Body of pancreas (tissue), 4 donors: Measurements from ENCODE around the gene TNFRSF18.

Experiments
- POLR2A ChIP-seq, 3 donors: fragments of 450-650 bp; IDR thresholded peaks; one replicate each; pipeline ENCODE4 v1.6.1; 2016; ENCODE audit warnings: antibody characterized with exemption in 3 of 3, mild to moderate bottlenecking in 2 of 3
- TF ChIP-seq, protein P1 (sequence below), 7 experiments: fragments of 450-650 bp in 4 of 7; fragments of 200-600 bp in 3 of 7; sonication (generic) in 3 of 7; IDR thresholded peaks; one replicate each; pipeline ENCODE4 v1.5.1; 2016 to 2019; ENCODE audit warnings: antibody characterized with exemption in 7 of 7

DNA sequence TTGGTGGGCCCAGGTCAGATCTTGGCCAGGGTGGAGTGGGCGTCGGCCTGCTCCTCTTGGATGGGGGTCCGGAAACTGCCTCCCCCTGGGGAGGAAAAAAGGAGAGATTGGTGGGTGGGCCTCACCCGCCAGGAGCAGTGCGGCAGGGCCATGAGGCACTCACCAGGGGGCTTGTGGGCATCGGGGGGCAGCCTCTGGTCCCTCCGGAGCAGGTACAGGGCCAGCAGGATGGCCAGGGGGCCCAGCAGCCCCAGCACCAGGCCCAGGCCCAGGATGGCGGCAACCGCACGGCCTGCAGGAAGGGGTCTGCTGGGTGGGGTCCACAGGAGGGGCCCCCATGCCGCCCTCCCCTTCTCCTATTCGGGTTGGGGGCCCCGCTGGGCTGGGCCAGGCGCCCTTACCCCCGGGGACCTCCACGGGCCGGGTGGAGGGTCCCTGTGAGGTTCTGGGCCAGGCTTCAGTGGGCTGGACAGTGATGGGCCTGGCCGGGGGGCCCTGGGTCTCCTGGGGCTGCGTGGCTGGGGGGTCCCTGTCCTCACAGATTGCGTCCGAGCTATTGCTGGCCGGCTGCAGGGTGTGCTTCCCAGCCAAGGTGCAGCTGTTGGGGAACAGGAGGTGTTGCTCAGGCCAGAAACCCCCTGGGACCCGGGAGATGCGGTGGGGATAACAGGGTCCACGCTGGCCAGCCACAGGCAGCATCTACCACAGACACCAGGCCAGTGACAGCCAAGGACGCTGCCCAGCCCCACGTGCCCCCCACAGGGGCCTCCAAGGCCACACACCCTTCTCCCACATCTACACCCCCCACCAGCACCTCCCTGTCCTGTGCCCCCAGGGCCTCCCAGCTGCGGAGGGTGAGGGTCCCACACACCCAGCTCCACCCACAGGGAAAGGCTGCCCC, 5.4 kb upstream of the TNFRSF18 start:
- TF ChIP-seq, protein P1, sequence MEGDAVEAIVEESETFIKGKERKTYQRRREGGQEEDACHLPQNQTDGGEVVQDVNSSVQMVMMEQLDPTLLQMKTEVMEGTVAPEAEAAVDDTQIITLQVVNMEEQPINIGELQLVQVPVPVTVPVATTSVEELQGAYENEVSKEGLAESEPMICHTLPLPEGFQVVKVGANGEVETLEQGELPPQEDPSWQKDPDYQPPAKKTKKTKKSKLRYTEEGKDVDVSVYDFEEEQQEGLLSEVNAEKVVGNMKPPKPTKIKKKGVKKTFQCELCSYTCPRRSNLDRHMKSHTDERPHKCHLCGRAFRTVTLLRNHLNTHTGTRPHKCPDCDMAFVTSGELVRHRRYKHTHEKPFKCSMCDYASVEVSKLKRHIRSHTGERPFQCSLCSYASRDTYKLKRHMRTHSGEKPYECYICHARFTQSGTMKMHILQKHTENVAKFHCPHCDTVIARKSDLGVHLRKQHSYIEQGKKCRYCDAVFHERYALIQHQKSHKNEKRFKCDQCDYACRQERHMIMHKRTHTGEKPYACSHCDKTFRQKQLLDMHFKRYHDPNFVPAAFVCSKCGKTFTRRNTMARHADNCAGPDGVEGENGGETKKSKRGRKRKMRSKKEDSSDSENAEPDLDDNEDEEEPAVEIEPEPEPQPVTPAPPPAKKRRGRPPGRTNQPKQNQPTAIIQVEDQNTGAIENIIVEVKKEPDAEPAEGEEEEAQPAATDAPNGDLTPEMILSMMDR (IDR thresholded peaks at IDR 0.05) = no peak
- TF ChIP-seq POLR2A (IDR thresholded peaks at IDR 0.05) = no peak
